K562 treated with DMSO at 1 percent for 12 hours (cell line): ENCODE results near the gene RSF1. TPM values are rescaled to one million over a fixed set of nuclear protein-coding genes. Genes with fewer than 3 reads are reported as not detected.

ENCODE experiments used
- total RNA-seq: library from RNA; unstranded; fragments of 300-600 nt; gene quantifications from 2 replicates; pipeline ENCODE4 v1.2.3, GENCODE V29; 2022; ENCODE audit not compliant: insufficient read depth

The RSF1 gene
- 28.7 and 30.5 TPM in 2 replicates for total RNA-seq

DNA sequence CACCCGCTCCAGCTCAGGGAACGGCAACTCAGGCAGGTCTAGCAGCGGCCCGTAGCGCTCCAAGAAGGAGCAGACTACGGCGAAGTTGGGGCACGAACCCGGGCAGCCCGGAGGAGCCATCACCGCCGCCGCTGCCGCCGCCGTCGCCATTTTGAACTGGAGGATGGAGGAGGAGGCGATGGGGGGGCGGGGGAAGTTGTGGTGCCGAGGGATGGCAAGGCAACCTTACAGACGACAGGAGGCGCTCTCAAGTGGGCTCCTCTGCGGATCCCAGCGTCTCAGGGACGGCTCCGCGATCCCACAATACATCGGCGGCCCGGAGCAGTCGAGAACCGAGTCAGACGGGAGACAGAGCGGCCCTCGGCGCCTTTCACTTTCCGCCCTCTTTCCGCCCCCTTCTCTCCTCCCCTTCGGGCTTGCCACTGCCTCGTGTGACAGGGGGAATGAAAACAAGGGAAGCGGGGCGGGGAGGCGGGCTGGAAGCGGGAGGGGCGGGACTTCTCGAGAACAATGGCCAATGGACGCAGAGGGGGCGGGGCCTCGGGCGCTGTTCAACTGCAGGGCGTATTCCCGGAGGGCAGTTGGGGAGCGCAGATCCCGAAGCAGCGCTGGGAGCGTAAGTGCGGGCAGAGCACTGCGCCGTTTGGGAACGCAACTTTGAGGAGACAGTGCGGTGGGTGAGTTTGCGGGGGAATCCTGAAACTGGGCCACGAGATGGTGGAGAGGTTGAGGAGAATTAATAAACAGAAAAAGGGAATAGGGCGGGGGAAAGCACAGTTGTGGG lies at the start of gene RSF1, which contains the start of gene AAMDC:
RSF1 (minus strand) TSS at position 158 of the 784 bp plus-strand sequence; CDS start at position 150, 8 bp downstream.
AAMDC (plus strand) TSS at position 580 of the 784 bp plus-strand sequence. CDS start 21,353 bp downstream, outside the sequence.

GRCh38 chr11:77637345-77638165 lies 183.0 kb downstream of the RSF1 start, which contains the start of gene CLNS1A:
Gene CLNS1A, minus strand, starts transcription at chr11:77637794. Its CDS starts 80 bp downstream, at chr11:77637714.

Other genes with a start within 250 kb of the RSF1 start
- gene AQP11, start 230.8 kb downstream of the RSF1 start, total RNA-seq = 1.3 and 3.6 TPM in 2 replicates
- 109 and 131 TPM in 2 replicates for gene CLNS1A, start 182.9 kb downstream of the RSF1 start, total RNA-seq
- gene AAMDC, start 422 bp upstream of the RSF1 start, total RNA-seq = 63.6 and 76.3 TPM in 2 replicates
- 22.2 and 46.1 TPM in 2 replicates for gene INTS4, start 173.9 kb upstream of the RSF1 start, total RNA-seq
- gene KCTD14, start 202.6 kb upstream of the RSF1 start, total RNA-seq = not detected in 2 replicates
- gene THRSP, start 243.1 kb upstream of the RSF1 start, total RNA-seq = 1.7 and 1.8 TPM in 2 replicates